Activated naive CD4-positive, alpha-beta T cell treated with anti-CD3 and anti-CD28 coated beads, Interleukin-2, amount 50 U/mL, for 72 hours (primary cell): Measurements from ENCODE around the gene GLP2R. TPM values are rescaled to one million over a fixed set of nuclear protein-coding genes. Genes with fewer than 3 reads are reported as not detected.
A peak's percentile ranks its signal among the peaks of the same experiment; 100 is the strongest.
"Not testable (repeated sequence)": the region's sequence is repeated elsewhere in the genome, so short reads cannot be mapped to it uniquely, and the experiment has no call there.

Experiments used
- ATAC-seq, 2 donors: fragments of 150-1000 bp; cut with Tn5 transposase; 2 replicates each; pipeline ENCODE4 v1.10.0; 2021; ENCODE audit warnings: mild to moderate bottlenecking in 2 of 2, moderate library complexity in 2 of 2
- DNase-seq, 2 donors: peaks; one replicate each; pipeline ENCODE4 v3.0.0; 2021 to 2022; ENCODE audit warnings: low spot score in 2 of 2
- H3K27ac Mint-ChIP-seq, 2 donors: one replicate each; pipeline ENCODE4 v1.8.0; 2022; ENCODE audit warnings: mild to moderate bottlenecking in 2 of 2, mixed read lengths in 2 of 2
- H3K36me3 Mint-ChIP-seq, 2 donors: one replicate each; pipeline ENCODE4 v1.8.0; 2022; ENCODE audit warnings: mixed read lengths in 2 of 2
- H3K9me3 Mint-ChIP-seq, 2 donors: one replicate each; pipeline ENCODE4 v1.8.0; 2022; ENCODE audit warnings: mixed read lengths in 2 of 2
- total RNA-seq, 2 donors: library from RNA; stranded (reverse); gene quantifications; one replicate each; pipeline ENCODE4 v1.2.3, GENCODE V29; 2022

GLP2R gene
- total RNA-seq, 2 donors from 2014 or later, result not detected

DNA sequence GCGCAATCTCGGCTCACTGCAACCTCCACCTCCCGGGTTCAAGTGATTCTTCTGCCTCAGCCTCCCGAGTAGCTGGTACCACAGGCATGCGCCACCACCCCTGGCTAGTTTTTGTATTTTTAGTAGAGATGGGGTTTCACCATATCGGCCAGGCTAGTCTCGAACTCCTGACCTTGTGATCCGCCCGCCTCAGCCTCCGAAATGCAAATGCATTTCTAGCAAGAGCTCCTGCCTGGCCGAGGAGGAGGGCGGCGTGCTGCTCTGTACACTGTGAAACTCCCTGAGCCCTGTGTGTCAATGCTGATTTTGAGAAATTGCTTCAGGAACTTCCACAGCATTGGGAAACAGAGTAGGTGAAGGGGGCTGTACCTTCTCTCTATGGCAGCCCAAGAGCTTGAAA lies 95.5 kb downstream of the GLP2R start:
- H3K27ac Mint-ChIP-seq, ATAC-seq, H3K9me3 Mint-ChIP-seq, DNase-seq, H3K36me3 Mint-ChIP-seq: not testable (repeated sequence)

DNA sequence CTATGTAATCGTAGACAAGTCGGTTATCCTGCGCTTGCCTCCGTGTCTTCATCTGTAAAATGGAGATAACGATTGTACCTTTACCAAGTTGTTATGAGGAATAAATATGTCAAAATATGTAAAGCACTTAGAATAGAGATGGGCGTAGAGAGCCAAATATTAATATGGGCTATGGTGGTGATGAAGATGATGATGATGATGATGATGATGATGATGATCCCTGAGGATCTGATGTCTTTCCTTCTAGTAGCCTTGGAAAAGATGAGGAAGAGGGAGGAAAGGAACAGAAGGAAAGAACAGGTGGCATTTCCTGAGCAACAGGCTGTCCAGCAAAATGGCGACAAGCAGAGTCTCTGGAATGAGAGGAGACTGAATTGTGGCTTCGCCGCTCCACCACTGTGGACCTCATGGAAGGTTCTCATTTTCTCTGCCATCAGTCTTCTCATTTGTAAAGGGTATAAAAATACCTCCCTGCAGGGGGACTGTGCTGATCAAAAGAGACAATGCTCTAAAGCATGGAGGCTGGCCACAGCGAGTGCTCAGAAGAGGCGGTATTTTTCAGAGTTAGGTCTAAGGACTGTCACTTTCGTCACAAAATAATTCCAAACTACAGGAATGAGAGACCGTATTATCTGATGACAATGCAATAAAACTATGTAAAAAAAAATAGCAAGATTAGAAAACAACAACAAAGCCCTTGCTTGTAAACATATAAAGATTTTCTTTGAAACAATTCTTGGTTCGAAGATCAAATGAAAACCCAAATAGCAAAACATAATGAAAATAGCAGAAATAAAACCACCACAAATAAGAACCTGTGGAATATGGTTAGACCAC lies 96.5 kb downstream of the GLP2R start:
- Mint-ChIP-seq H3K27ac (no peak overlapping the region), H3K36me3 (no peaks in the 10 kb centered on the region), H3K9me3 (no peaks in the 10 kb centered on the region)
- ATAC-seq, result no peak
- DNase-seq, result no peak

DNA sequence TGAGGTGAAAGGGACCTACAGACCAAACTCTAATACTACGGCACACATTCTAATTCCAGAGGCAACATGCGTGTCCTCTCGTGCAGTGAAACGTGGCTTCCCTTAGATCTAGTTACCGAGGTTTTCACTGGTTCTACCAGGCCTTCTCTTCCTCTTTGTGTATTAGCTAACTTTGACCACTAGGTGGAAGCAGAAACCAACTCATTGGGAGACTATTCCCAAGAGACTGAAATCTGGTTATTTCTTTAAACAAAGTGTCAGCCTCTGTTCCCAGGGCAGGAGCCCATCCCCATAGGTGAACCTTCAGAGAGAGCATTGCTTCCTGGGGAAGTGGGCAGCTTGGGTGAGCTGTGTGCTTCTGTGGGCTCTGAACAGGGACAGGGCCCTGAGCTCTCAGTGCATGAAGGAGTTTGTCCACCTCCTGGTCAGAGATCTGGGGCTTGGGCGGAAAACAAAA lies 99.0 kb downstream of the GLP2R start:
- Mint-ChIP-seq H3K9me3 (no peaks in the 10 kb centered on the region), H3K27ac (no peak overlapping the region), H3K36me3 (no peaks in the 10 kb centered on the region)
- DNase-seq (peak in 1 of 2 donors; percentile 19), ATAC-seq (peak; percentile 63 to 70)

DNA sequence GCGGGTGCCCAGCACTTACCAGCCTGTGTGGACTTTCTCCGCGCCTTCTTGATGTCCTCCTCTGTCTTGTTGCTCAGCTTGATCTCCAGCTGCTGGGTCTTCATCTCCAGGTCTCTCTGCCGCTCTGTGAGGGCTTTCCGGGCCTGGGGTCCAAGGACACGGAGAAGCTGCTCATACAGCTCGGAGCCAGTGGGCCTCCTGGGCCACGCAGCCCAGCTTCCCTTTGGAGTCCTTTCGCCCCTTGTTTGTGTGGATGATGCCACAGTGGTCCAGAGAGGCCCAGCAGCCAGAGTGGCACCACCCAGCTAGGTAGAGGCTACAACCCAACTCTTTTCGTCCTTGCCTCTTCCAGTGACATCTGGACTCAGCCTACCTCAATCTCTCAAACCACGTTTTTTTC lies 99.7 kb downstream of the GLP2R start:
- peak overlapping the region in 1 of 2 donors; percentile 26 for H3K27ac Mint-ChIP-seq
- H3K9me3 Mint-ChIP-seq, result no peaks in the 10 kb centered on the region
- no peaks in the 10 kb centered on the region for H3K36me3 Mint-ChIP-seq
- DNase-seq (no peak), ATAC-seq (no peak)

DNA sequence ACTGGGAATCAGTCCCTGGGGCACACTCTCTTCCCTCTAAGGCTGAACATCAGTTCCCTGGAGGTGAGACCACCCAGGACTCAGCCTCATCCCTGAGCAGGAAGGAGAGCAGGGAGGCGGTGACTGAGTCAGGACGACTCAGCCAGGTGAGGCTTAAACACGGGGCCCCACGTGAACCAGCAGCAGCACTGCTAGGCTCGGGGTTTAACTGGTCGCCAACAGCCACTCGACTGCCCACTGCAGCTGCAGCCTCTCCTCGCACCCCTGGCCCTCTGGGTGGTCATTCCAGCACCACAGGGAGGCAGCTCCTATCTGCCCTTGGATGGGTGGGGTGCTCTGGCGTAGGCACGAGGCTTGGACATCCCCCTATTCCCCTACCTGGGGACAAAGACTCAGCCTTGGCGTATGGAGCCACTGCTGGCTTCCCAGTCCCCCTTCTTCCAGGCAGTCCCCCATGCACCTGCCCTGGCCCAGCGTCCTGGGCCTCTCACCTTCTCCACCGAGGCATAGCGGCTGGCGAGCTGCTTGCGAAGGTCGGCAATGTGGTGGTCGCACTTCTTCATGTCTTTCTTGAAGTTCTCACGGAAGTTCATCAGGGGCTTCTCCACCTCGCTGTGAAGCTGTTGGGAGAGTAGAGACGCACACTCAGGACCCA lies 100.6 kb downstream of the GLP2R start:
- no peak for DNase-seq
- H3K27ac Mint-ChIP-seq, result peak overlapping the region in 1 of 2 donors; percentile 26
- no peak for ATAC-seq
- no peaks in the 10 kb centered on the region for H3K9me3 Mint-ChIP-seq
- H3K36me3 Mint-ChIP-seq, result no peaks in the 10 kb centered on the region

DNA sequence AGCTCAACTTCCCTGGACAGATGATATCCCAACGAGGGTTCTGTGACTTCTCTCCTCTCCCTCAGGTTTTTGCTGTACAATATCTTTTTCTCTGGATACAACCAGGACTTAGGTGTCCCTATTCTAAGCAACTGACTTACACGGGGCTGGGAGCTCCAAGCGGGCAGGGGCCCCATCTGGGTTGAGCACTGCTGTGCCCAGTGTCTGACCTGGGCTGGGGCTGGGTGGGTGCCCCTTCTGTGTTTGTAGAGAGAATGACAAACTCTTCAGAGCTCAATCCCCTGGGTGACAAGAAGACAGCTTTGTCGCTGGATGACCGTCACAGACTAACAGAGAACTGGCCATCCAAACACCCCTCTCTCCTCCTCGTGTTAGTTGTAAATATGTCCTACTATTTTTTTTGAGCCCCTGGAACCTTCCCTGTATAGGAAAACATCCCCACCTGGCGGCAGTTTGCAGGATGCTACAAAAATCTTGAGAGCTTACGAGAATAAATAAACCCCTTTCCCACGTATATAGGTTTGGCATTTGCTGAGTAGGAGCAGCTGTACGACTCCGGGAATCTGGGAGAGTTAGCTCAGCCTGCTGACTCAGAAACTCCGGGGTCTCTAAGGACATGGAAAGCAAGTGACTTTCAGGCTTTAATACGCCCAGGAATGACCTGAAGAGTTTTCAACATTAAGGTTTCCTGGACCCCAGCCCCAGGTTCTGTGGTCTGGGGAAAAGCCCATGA lies 103.0 kb downstream of the GLP2R start:
- no peak for ATAC-seq
- no peaks in the 10 kb centered on the region for H3K36me3 Mint-ChIP-seq
- H3K9me3 Mint-ChIP-seq, result no peaks in the 10 kb centered on the region
- DNase-seq, result no peak
- no peak overlapping the region for H3K27ac Mint-ChIP-seq

DNA sequence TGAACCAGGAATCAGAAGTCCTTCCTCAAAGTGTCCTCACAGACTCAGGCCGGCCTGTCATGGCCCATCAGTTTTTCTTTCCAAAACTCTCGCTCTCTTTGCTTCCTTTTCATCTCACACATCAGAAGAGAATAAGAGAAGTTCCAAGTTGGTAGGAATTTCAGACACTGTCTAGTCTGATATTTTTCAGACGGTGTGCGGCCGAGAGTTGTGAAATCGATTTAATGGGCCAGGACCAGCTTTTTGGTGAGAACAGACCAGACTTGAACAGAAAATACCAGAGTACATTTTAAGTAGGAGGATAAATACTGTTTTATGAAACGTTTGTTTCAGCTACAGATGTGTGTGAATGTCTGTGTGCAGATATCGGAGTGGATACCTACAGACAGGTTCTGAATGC lies 104.1 kb downstream of the GLP2R start:
- DNase-seq (no peak), ATAC-seq (no peak)
- Mint-ChIP-seq H3K9me3 (no peaks in the 10 kb centered on the region), H3K36me3 (no peaks in the 10 kb centered on the region), H3K27ac (no peak overlapping the region)

DNA sequence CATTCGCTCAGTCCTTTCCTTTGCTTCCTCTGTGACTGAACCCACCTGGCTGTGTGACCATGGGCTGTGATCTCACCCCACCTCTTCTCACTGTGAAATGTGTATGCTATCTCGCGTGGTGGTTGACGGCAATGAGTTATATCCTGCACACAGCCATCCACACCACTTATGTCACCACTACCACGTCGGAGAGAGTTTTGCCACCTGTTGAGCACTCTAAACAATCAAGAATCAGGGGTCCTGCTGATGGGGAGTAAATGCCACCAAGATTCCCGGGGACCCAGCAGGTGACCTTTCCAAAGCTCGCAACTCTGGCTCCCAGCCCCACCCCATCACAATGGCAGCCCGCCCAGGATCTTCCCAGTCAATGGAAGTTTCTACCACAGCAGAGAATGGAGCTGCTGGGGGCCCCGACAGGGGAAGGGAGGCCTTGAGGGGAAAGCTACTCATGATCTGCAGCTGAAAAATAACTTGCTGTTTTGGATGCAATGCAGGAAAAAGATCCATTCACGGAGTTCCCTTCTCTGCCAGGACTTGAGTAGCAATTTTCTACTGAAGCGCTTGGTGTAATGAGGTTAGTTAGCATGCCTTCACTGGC lies 105.5 kb downstream of the GLP2R start:
- Mint-ChIP-seq H3K36me3 (no peaks in the 10 kb centered on the region), H3K27ac (no peak overlapping the region), H3K9me3 (no peaks in the 10 kb centered on the region)
- ATAC-seq (no peak), DNase-seq (no peak)

DNA sequence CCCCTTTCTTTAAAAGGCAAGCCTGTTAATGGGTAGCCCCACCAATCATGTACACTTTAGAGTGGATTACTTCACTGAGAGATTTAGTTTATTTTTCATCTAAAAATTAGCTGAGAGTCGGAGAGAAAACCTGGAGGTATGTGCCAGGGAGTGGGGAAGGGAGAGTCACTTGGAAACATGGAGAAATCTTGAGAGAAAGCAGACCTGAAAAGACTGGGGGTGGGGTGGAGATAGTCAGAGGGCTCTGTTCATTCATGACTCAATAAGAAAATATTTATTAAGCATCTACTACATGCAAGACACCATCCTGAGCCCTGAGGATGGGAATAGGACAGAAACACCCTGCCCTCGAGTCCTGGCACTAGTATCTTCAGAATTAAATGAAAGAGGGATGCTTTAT lies 106.8 kb downstream of the GLP2R start:
- H3K9me3 Mint-ChIP-seq, result no peaks in the 10 kb centered on the region
- H3K36me3 Mint-ChIP-seq, result no peaks in the 10 kb centered on the region
- no peak overlapping the region for H3K27ac Mint-ChIP-seq
- no peak for ATAC-seq
- DNase-seq, result no peak

DNA sequence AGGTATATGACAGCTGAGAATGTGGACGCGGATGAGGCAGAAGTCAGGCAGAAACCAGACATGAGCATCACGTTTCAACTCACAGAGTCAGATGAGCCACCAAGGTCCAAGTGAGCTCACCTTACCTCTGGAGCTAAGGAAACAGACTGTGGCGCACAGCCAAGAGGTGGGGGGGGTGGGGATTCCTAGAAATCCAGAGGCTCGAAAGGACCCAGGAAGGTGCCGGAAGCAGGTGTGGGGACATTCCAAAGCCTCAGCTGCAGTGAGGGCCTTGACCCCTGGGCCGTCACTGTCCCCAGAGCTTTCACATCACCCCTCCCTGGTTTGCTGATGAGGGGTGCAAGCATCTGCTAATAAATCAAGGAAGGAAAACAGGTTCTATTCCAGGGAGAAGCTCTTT lies 108.6 kb downstream of the GLP2R start:
- no peak for DNase-seq
- Mint-ChIP-seq H3K36me3 (no peaks in the 10 kb centered on the region), H3K9me3 (no peaks in the 10 kb centered on the region), H3K27ac (no peak overlapping the region)
- ATAC-seq, result no peak

DNA sequence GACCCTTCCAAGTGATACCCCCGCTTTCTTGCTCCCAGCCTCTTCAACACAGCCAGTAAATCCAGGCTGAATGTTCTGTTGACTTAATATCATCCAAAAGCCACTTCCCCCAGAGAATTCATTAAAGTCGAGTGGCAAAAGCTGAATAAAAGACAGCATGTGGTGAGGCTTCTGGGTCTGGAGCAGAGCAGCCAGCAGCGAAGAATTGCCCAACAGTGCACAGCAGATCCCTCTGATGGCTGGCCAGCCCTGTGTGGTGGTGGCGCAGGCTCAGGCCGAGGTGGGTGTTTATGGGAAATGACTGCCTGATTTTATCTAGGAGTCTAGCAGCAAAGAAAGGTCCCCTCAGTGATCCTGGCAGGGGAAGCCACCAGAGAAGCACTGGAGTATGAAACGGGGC lies 109.7 kb downstream of the GLP2R start:
- H3K27ac Mint-ChIP-seq, result peak overlapping the region in 1 of 2 donors; percentile 20
- H3K9me3 Mint-ChIP-seq, result no peaks in the 10 kb centered on the region
- H3K36me3 Mint-ChIP-seq, result no peaks in the 10 kb centered on the region
- DNase-seq (no peak), ATAC-seq (no peak)

DNA sequence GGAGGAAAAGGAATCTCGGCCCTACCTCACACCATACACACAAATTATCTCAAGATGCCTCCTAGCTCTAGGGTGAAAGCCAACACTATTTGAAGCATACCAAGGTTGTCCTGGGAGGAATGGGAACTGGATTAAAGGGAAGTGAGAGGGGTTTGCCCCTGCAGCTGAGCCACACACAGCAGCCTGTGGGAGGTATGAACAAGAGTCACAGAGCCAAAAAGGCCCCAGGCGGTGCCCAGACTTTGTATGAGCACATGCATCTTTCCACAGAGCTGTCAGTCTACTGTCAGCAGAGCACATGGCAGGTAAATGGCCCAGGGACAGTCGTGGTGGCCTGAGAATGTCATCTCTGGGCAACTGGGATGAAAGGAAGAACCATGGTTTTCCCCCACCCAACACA lies 110.4 kb downstream of the GLP2R start:
- Mint-ChIP-seq H3K36me3 (no peaks in the 10 kb centered on the region), H3K9me3 (no peaks in the 10 kb centered on the region), H3K27ac (peak overlapping the region in 1 of 2 donors; percentile 20)
- ATAC-seq, result no peak
- no peak for DNase-seq

DNA sequence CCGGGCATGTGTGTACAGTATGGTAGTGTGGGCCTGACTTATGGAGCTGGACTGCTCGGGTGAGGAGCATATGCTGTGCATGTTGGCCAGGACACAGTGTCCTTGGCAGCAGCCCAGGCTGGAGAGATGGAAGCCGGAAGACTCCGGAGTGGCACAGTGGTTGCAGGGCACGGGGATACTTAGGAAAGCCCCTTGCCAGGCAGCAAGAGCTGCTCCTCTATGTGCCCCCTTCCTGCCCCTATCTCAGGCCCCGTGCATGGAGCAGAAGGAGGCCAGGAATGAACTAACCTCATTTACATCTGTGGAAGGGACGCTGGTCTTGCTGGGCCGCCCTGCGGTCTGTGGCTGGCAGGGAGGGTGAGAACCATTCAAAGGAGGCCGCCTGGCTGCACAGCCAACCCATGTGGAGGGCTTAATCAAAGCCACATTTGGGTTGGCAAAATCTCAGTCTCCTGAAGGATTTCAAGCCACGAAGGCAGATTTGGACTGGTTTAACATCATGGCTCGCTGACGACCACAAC lies 111.6 kb downstream of the GLP2R start:
- H3K27ac Mint-ChIP-seq, result no peak overlapping the region
- ATAC-seq (no peak), DNase-seq (no peak)
- H3K9me3 Mint-ChIP-seq, result no peaks in the 10 kb centered on the region
- no peaks in the 10 kb centered on the region for H3K36me3 Mint-ChIP-seq

DNA sequence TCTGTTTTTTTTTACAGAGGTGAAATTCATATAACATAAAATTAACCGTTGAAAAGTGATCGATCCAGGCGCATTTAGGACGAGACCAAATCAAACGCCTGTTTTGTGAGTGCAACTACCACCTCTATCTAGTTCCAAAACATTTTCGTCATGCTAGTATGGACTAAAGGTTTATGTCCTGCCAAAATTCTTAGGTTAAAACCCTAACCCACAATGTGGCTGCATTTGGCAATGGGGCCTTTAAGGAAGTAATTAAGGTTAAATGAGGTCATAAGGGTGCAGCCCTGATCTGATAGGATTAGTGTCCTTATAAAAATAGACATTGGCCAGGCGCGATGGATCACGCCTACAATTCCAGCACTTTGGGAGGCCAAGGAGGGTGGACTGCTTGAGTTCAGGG lies 112.2 kb downstream of the GLP2R start:
- no peak overlapping the region for H3K27ac Mint-ChIP-seq
- H3K9me3 Mint-ChIP-seq, result no peaks in the 10 kb centered on the region
- DNase-seq (no peak), ATAC-seq (no peak)
- H3K36me3 Mint-ChIP-seq, result no peaks in the 10 kb centered on the region

DNA sequence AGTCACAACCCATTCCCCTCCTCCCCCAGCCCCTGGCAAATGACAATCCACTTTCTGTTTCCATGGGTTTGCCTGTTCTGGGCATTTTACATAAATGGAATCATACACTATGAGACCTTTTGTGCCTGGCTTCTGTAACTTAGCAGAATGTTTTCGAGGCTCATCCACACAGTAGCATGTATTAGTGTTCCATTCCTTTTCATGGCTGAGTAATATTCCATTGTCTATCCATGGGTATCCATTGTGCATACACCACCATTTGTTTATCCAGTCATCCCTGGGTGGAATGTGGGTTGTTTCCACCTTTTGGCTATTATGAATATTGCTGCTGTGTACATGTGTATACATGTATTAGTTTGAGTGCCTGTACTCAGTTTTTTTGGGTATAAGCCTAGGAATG lies 113.0 kb downstream of the GLP2R start:
- Mint-ChIP-seq H3K36me3 (no peaks in the 10 kb centered on the region), H3K27ac (no peak overlapping the region), H3K9me3 (no peaks in the 10 kb centered on the region)
- no peak for ATAC-seq
- DNase-seq, result no peak

DNA sequence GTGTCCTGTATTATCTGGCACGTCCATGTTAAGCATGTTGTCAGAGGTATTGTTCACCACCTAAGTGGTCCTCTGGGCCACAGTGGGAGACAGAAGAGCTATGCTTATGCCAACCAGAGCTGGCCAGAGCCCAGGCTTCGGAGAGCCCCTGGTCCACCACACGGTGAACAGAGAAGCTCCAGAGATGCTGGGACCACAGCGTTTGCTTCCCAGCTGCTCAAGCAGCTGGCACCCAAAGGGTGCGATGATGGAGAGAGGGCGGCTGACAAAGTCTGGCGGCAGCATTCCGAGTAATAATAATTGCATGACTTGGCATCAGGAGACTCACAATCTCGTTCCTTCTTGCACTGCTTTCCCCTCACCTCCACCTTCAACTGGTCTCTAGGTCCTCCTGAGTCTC lies 115.1 kb downstream of the GLP2R start:
- no peak overlapping the region for H3K27ac Mint-ChIP-seq
- no peaks in the 10 kb centered on the region for H3K9me3 Mint-ChIP-seq
- ATAC-seq, result no peak

DNA sequence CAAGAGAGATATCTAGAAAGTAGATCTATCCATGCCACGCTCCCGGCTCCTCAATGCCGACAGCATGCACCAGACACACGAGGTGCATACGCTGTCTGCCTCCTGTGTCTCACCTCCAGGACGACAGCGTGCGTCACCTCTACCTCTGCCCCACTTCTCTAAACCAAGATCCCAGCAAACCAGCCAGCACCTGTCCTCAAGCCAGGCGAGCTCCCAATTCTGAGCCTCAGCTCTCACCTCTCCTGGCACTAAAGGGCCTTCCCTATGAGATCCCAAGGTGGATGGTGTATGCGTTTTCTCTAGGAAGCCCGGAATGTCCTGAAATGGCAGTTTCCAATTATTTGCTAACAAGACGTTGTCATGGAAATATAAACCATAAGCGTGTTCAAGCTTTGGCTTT lies 115.6 kb downstream of the GLP2R start:
- DNase-seq, result no peak
- ATAC-seq, result no peak
- H3K36me3 Mint-ChIP-seq, result no peaks in the 10 kb centered on the region
- no peak overlapping the region for H3K27ac Mint-ChIP-seq
- H3K9me3 Mint-ChIP-seq, result no peaks in the 10 kb centered on the region

More for the DNA sequence above, 115.1 kb downstream of the GLP2R start:
- DNase-seq, result no peak
- H3K36me3 Mint-ChIP-seq, result no peaks in the 10 kb centered on the region
